Loucy (cell line): ENCODE data around the gene CFC1.
"Not testable (repeated sequence)": the region's sequence is repeated elsewhere in the genome, so short reads cannot be mapped to it uniquely, and the experiment has no call there.

Experiments
- CTCF ChIP-seq: fragments of 200-600 bp; sonication (generic); conservative IDR thresholded peaks from 2 replicates; pipeline ENCODE4 v1.5.1; 2014; ENCODE audit warnings: mild to moderate bottlenecking, antibody characterized with exemption, low read length
- EZH2phosphoT487 ChIP-seq: fragments of 200-600 bp; IDR thresholded peaks from 2 replicates; pipeline ENCODE4 v1.6.1; 2018; ENCODE audit warnings: antibody characterized with exemption, mild to moderate bottlenecking, moderate library complexity, borderline replicate concordance

- TF ChIP-seq CTCF, EZH2phosphoT487: not testable (repeated sequence)
Measured at GRCh38 chr2:130579121-130579520, 20.3 kb downstream of the CFC1 start.
